ENCODE data around the gene SPC25. TPM values are rescaled to one million over a fixed set of nuclear protein-coding genes. Genes with fewer than 3 reads are reported as not detected.
A peak's percentile ranks its signal among the peaks of the same experiment; 100 is the strongest.

SPC25 gene
- total and polyA plus RNA-seq, 9 of the 15 experiments (the other 6 are each of a cell fraction or from before 2014, with no cell fraction given) = 44.8 to 100 (median 75.0) TPM

- ATAC-seq (no peak), FAIRE-seq (no peak), DNase-seq (ENCODE audit: extremely low read depth in 1 of 4, low spot score in 3 of 4) (no peak)
- Histone ChIP-seq H3K9me1 (ENCODE audit: control insufficient read depth, insufficient read depth, low read length) (no peaks in the 10 kb centered on the region), H3K4me1 (replicated peaks in 1 of 2; ENCODE audit: control insufficient read depth in 2 of 2, insufficient read depth in 2 of 2, low read length in 2 of 2) (peaks cover 3 to 4% of the 10 kb centered on the region in 2 experiments; a peak in 3 of 5 replicates), H3K4me2 (ENCODE audit: insufficient read depth, low read length) (no peak overlapping the region), H3K36me3 (ENCODE audit: control insufficient read depth, insufficient read depth, low read length) (no peaks in the 10 kb centered on the region), H3K79me2 (ENCODE audit: control insufficient read depth, insufficient read depth, low read length) (no peaks in the 10 kb centered on the region), H3K9me3 (replicated peaks; ENCODE audit: control insufficient read depth, insufficient read depth, low read depth, low read length) (peaks cover 11% of the 10 kb centered on the region), H3K9ac (ENCODE audit: insufficient read depth in 1 of 2, low read depth in 2 of 2, low read length in 2 of 2) (no peak overlapping the region), H3K27me3 (ENCODE audit: control insufficient read depth in 2 of 2, insufficient read depth in 2 of 2, low read length in 2 of 2) (no peaks in the 10 kb centered on the region), H4K20me1 (replicated peaks; ENCODE audit: control insufficient read depth, insufficient read depth, low read length) (no peaks in the 10 kb centered on the region), H2AFZ (ENCODE audit: low read depth, low read length) (0 out of 2 replicates have a peak overlapping the region, but pooled peaks have one; percentile 6), H3K27ac (ENCODE audit: extremely low read depth, low read depth, low read length) (no peak overlapping the region), H3K4me3 (no peak overlapping the region)
- BruUV-seq (replicated peaks) = no TSS peak
- TF ChIP-seq FOXO4 (CRISPR knock-in tag; IDR thresholded peaks at IDR 0.05) = no peak
- TF ChIP-seq NCOA1 (IDR thresholded peaks at IDR 0.05; ENCODE audit: low read depth) = no peak
- TF ChIP-seq WHSC1 (IDR thresholded peaks at IDR 0.05; ENCODE audit: low read length) = no peak
- no peak for TF ChIP-seq NFIC (IDR thresholded peaks at IDR 0.05)
- TF ChIP-seq RBM15 (IDR thresholded peaks at IDR 0.05; ENCODE audit: insufficient read depth, low read length) = no peak
- no peak for TF ChIP-seq ZNF384 (IDR thresholded peaks at IDR 0.05; ENCODE audit: low read depth, low read length)
- CTCF ChIA-PET (ENCODE audit: low intra/inter-chr PET ratio) = no interaction called here
- POLR2A ChIA-PET = no interaction called here
- 32% methylated on average over 6 of the region's 6 CpGs for WGBS (ENCODE audit: insufficient coverage, low coverage, missing lambda C conversion rate)
- in situ Hi-C loops (cut with MboI) = loop anchor here (25.0 kb wide), 1 partner anchor 975 kb away; no protein-coding TSS in a partner anchor
- intact Hi-C loops (cut with micrococcal nuclease) = no loop called here
These were observed 22.2 kb upstream of the SPC25 start for GRCh38 chr2:168912466-168912865.

Measured in K562 (cell line).